Amniotic epithelial cell (primary cell): Measurements from ENCODE around the gene ITIH2.

Source experiments
- DNase-seq: peaks from one replicate; pipeline ENCODE4 v3.0.0-alpha.2; 2010; ENCODE audit warnings: low read depth

The ITIH2 gene

GRCh38 chr10:7795605-7796004 lies 92.5 kb downstream of the ITIH2 start:
- peak; percentile 92 for DNase-seq

GRCh38 chr10:7797582-7797981 lies 94.5 kb downstream of the ITIH2 start:
- peak; percentile 98 for DNase-seq
